Stimulated activated CD8-positive, alpha-beta memory T cell treated with anti-CD3 and anti-CD28 coated beads, Interleukin-4, amount 100 ng/mL, for 48 hours (primary cell): ENCODE measurements around the gene RBBP7.

Source experiments
- DNase-seq: peaks from one replicate; pipeline ENCODE4 v3.0.0-alpha.2; 2020

RBBP7 gene

GRCh38 chrX:16856744-16857143 lies 13.4 kb downstream of the RBBP7 start:
- DNase-seq: no peak

GRCh38 chrX:16856076-16856404 lies 14.1 kb downstream of the RBBP7 start:
- peak; percentile 43 for DNase-seq

- no peak for DNase-seq
Measured at GRCh38 chrX:16855363-16856075, 14.6 kb downstream of the RBBP7 start.

GRCh38 chrX:16853537-16853936 lies 16.6 kb downstream of the RBBP7 start:
- no peak for DNase-seq

- DNase-seq: no peak
Measured at GRCh38 chrX:16852617-16853179, 17.5 kb downstream of the RBBP7 start.

- no peak for DNase-seq
Measured at GRCh38 chrX:16851827-16852226, 18.3 kb downstream of the RBBP7 start.

- DNase-seq: no peak
Measured at GRCh38 chrX:16851421-16851820, 18.7 kb downstream of the RBBP7 start.

- DNase-seq: no peak
Measured at GRCh38 chrX:16848541-16848940, 21.6 kb downstream of the RBBP7 start.

- DNase-seq: no peak
Measured at GRCh38 chrX:16845686-16846085, 24.5 kb downstream of the RBBP7 start.

GRCh38 chrX:16843208-16843909 lies 26.8 kb downstream of the RBBP7 start:
- DNase-seq: no peak

GRCh38 chrX:16842684-16843083 lies 27.5 kb downstream of the RBBP7 start:
- DNase-seq: no peak

- peak; percentile 29 for DNase-seq
Measured at GRCh38 chrX:16839852-16840460, 30.2 kb downstream of the RBBP7 start.

GRCh38 chrX:16839219-16839851 lies 30.8 kb downstream of the RBBP7 start:
- no peak for DNase-seq

- DNase-seq: no peak
Measured at GRCh38 chrX:16838202-16839066, 31.7 kb downstream of the RBBP7 start.

GRCh38 chrX:16836371-16836770 lies 33.8 kb downstream of the RBBP7 start:
- no peak for DNase-seq

- DNase-seq: no peak
Measured at GRCh38 chrX:16834806-16835205, 35.4 kb downstream of the RBBP7 start.

GRCh38 chrX:16832301-16832700 lies 37.9 kb downstream of the RBBP7 start:
- DNase-seq: no peak

- no peak for DNase-seq
Measured at GRCh38 chrX:16828124-16828908, 41.8 kb downstream of the RBBP7 start.

GRCh38 chrX:16827225-16827624 lies 42.9 kb downstream of the RBBP7 start:
- DNase-seq: no peak

- no peak for DNase-seq
Measured at GRCh38 chrX:16826207-16826606, 44.0 kb downstream of the RBBP7 start.

GRCh38 chrX:16825264-16826035 lies 44.7 kb downstream of the RBBP7 start:
- DNase-seq: no peak
